ENCODE results near the gene ELL. TPM values are rescaled to one million over a fixed set of nuclear protein-coding genes. Genes with fewer than 3 reads are reported as not detected.
A peak's percentile ranks its signal among the peaks of the same experiment; 100 is the strongest.

Gene ELL
- total and polyA plus RNA-seq, 9 of the 15 experiments (the other 6 are each of a cell fraction or from before 2014, with no cell fraction given): 0.24 to 22.5 (median 4.1) TPM

DNA sequence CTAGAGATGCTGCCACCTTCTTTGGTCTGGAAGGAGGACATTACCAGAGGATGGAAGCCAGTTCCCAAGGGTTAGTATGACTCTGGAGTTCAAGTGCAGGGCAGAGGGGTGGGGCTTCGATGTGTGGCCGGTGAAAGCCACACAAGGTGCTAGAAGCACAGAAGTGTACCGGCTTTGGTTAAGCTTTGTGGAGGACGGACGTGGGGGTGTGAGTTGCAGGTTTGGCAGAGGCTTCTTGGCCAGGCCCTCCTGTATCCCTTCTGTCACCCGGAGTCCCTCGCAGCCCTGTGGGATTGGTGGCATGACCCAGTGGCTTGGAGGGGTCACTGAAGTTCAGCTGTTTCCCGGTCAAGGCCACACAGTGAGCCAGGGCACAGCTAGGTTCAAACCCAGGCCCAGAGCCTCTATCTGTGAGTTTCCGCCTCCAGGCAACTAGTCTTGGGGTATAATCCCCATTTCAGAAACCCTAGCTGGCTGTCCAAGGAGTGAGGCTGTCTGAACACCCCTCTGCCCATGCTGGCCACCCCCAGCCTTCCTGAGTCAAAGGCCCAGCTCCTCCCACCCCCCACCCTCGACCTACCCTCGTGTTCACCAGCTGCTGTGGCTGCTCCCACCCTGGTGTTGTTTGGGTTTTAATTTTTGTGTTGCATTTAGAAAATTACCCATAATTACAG lies 107.2 kb downstream of the ELL start (continued):
- no peak for TF ChIP-seq GABPB2 (CRISPR knock-in tag; conservative IDR thresholded peaks at IDR 0.05)
- TF ChIP-seq SP1 (CRISPR knock-in tag; IDR thresholded peaks at IDR 0.05): peak; percentile 52; the same call in 1 of the 2 replicates
- no peak for TF ChIP-seq ETS2 (tag; IDR thresholded peaks at IDR 0.05; ENCODE audit: borderline replicate concordance, poor library complexity, severe bottlenecking)
- no peak for TF ChIP-seq ZNF57 (CRISPR knock-in tag; IDR thresholded peaks at IDR 0.05)
- TF ChIP-seq HIVEP1 (CRISPR knock-in tag; IDR thresholded peaks at IDR 0.05): no peak
- TF ChIP-seq, protein P1, sequence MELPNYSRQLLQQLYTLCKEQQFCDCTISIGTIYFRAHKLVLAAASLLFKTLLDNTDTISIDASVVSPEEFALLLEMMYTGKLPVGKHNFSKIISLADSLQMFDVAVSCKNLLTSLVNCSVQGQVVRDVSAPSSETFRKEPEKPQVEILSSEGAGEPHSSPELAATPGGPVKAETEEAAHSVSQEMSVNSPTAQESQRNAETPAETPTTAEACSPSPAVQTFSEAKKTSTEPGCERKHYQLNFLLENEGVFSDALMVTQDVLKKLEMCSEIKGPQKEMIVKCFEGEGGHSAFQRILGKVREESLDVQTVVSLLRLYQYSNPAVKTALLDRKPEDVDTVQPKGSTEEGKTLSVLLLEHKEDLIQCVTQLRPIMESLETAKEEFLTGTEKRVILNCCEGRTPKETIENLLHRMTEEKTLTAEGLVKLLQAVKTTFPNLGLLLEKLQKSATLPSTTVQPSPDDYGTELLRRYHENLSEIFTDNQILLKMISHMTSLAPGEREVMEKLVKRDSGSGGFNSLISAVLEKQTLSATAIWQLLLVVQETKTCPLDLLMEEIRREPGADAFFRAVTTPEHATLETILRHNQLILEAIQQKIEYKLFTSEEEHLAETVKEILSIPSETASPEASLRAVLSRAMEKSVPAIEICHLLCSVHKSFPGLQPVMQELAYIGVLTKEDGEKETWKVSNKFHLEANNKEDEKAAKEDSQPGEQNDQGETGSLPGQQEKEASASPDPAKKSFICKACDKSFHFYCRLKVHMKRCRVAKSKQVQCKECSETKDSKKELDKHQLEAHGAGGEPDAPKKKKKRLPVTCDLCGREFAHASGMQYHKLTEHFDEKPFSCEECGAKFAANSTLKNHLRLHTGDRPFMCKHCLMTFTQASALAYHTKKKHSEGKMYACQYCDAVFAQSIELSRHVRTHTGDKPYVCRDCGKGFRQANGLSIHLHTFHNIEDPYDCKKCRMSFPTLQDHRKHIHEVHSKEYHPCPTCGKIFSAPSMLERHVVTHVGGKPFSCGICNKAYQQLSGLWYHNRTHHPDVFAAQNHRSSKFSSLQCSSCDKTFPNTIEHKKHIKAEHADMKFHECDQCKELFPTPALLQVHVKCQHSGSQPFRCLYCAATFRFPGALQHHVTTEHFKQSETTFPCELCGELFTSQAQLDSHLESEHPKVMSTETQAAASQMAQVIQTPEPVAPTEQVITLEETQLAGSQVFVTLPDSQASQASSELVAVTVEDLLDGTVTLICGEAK (IDR thresholded peaks at IDR 0.05): no peak
- TF ChIP-seq, protein P1 (CRISPR knock-in tag; IDR thresholded peaks at IDR 0.05): no peak
- TF ChIP-seq, protein P2, sequence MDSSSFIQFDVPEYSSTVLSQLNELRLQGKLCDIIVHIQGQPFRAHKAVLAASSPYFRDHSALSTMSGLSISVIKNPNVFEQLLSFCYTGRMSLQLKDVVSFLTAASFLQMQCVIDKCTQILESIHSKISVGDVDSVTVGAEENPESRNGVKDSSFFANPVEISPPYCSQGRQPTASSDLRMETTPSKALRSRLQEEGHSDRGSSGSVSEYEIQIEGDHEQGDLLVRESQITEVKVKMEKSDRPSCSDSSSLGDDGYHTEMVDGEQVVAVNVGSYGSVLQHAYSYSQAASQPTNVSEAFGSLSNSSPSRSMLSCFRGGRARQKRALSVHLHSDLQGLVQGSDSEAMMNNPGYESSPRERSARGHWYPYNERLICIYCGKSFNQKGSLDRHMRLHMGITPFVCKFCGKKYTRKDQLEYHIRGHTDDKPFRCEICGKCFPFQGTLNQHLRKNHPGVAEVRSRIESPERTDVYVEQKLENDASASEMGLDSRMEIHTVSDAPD (CRISPR knock-in tag; IDR thresholded peaks at IDR 0.05): no peak
- TF ChIP-seq, protein P3, sequence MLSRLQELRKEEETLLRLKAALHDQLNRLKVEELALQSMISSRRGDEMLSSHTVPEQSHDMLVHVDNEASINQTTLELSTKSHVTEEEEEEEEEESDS (CRISPR knock-in tag; IDR thresholded peaks at IDR 0.05): no peak
- TF ChIP-seq, protein P4, sequence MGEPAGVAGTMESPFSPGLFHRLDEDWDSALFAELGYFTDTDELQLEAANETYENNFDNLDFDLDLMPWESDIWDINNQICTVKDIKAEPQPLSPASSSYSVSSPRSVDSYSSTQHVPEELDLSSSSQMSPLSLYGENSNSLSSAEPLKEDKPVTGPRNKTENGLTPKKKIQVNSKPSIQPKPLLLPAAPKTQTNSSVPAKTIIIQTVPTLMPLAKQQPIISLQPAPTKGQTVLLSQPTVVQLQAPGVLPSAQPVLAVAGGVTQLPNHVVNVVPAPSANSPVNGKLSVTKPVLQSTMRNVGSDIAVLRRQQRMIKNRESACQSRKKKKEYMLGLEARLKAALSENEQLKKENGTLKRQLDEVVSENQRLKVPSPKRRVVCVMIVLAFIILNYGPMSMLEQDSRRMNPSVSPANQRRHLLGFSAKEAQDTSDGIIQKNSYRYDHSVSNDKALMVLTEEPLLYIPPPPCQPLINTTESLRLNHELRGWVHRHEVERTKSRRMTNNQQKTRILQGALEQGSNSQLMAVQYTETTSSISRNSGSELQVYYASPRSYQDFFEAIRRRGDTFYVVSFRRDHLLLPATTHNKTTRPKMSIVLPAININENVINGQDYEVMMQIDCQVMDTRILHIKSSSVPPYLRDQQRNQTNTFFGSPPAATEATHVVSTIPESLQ (CRISPR knock-in tag; IDR thresholded peaks at IDR 0.05): no peak
- TF ChIP-seq, protein P5, sequence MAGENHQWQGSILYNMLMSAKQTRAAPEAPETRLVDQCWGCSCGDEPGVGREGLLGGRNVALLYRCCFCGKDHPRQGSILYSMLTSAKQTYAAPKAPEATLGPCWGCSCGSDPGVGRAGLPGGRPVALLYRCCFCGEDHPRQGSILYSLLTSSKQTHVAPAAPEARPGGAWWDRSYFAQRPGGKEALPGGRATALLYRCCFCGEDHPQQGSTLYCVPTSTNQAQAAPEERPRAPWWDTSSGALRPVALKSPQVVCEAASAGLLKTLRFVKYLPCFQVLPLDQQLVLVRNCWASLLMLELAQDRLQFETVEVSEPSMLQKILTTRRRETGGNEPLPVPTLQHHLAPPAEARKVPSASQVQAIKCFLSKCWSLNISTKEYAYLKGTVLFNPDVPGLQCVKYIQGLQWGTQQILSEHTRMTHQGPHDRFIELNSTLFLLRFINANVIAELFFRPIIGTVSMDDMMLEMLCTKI (IDR thresholded peaks at IDR 0.05; ENCODE audit: partially characterized antibody): no peak
- no peak for TF ChIP-seq SRSF1 (IDR thresholded peaks at IDR 0.05; ENCODE audit: low read depth, low read length)
- TF ChIP-seq MECOM (CRISPR knock-in tag; IDR thresholded peaks at IDR 0.05): no peak
- no peak for TF ChIP-seq ARID2 (IDR thresholded peaks at IDR 0.05)
